Right lobe of liver (tissue), 4 donors: ENCODE data around the gene FAM120C.

Experiments
- CTCF ChIP-seq, 4 donors: fragments of 200-600 bp in 3 of 4; fragments of 450-650 bp in 1 of 4; IDR thresholded peaks; one replicate each; pipeline versions ENCODE4 v1.5.1 to v1.8.0; 2016 to 2022; ENCODE audit warnings: antibody characterized with exemption in 4 of 4, mild to moderate bottlenecking in 2 of 4
- POLR2A ChIP-seq: fragments of 450-650 bp; IDR thresholded peaks from one replicate; pipeline ENCODE4 v1.6.1; 2017; ENCODE audit warnings: antibody characterized with exemption, mild to moderate bottlenecking
- donor health status: DM: no; HTN: no; CAD: no.
- donor health status: DM: no; HTN: no; CAD: no.
- donor health status: DM: no; HTN: yes; CAD: no.

- TF ChIP-seq CTCF (IDR thresholded peaks at IDR 0.05), result no peak
- TF ChIP-seq POLR2A, result no peak
These were observed 4.7 kb downstream of the FAM120C start for GRCh38 chrX:54178100-54178940.
